ENCODE results near the gene MBNL3.
A peak's percentile ranks its signal among the peaks of the same experiment; 100 is the strongest.
"Not testable (repeated sequence)": the region's sequence is repeated elsewhere in the genome, so short reads cannot be mapped to it uniquely, and the experiment has no call there.

MBNL3 gene

DNA sequence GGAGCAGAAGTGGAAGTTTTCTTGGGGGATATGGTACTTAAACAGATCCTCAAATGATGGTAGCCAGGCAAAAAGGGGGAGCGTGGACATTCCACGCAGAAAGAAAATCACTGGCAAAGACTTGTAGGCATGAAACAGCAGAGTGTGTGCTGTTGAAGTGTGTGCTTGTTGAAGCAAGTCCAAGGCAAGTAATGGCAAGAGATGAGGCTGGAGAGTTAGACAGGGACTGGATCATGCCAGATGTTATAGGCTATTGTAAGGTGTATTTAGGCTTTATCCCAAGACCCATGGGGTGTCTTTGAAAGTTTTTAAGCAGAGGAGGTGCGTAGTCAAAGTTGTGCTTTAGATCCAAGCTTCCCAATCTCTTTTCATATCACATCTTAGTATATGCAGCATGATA lies 124.5 kb downstream of the MBNL3 start:
- no peaks in the 10 kb centered on the region for H3K36me3 Mint-ChIP-seq (ENCODE audit: low read depth)
- no peak overlapping the region for H3K4me3 Mint-ChIP-seq
- H3K4me1 Mint-ChIP-seq (ENCODE audit: low read depth) = peaks cover 2% of the 10 kb centered on the region
- H3K27me3 Mint-ChIP-seq (ENCODE audit: low read depth) = no peaks in the 10 kb centered on the region
- DNase-seq (ENCODE audit: low spot score) = no peak
- no peak overlapping the region for H3K27ac Mint-ChIP-seq
- no peaks in the 10 kb centered on the region for H3K9me3 Mint-ChIP-seq

- H3K9me3 Mint-ChIP-seq = no peaks in the 10 kb centered on the region
- H3K36me3 Mint-ChIP-seq (ENCODE audit: low read depth) = no peaks in the 10 kb centered on the region
- DNase-seq (ENCODE audit: low spot score) = no peak
- no peak overlapping the region for H3K27ac Mint-ChIP-seq
- H3K4me3 Mint-ChIP-seq = no peak overlapping the region
- H3K27me3 Mint-ChIP-seq (ENCODE audit: low read depth) = peaks cover 3% of the 10 kb centered on the region
- no peaks in the 10 kb centered on the region for H3K4me1 Mint-ChIP-seq (ENCODE audit: low read depth)
These were observed 135.4 kb downstream of the MBNL3 start for GRCh38 chrX:132353430-132353829.

- Mint-ChIP-seq H3K9me3 (no peaks in the 10 kb centered on the region), H3K36me3 (ENCODE audit: low read depth) (no peaks in the 10 kb centered on the region), H3K4me3 (no peak overlapping the region), H3K27ac (no peak overlapping the region), H3K4me1 (ENCODE audit: low read depth) (peaks cover 5% of the 10 kb centered on the region), H3K27me3 (ENCODE audit: low read depth) (no peaks in the 10 kb centered on the region)
- DNase-seq (ENCODE audit: low spot score) = no peak
These were observed 152.7 kb downstream of the MBNL3 start for GRCh38 chrX:132336172-132336571.

GRCh38 chrX:132333351-132333750 lies 155.5 kb downstream of the MBNL3 start:
- Mint-ChIP-seq H3K36me3 (ENCODE audit: low read depth) (no peaks in the 10 kb centered on the region), H3K4me3 (peak overlapping the region; percentile 13), H3K9me3 (no peaks in the 10 kb centered on the region), H3K4me1 (ENCODE audit: low read depth) (peaks cover 5% of the 10 kb centered on the region), H3K27ac (no peak overlapping the region), H3K27me3 (ENCODE audit: low read depth) (no peaks in the 10 kb centered on the region)
- DNase-seq (ENCODE audit: low spot score) = no peak

- Mint-ChIP-seq H3K27me3 (ENCODE audit: low read depth) (no peaks in the 10 kb centered on the region), H3K27ac (no peak overlapping the region), H3K9me3 (no peaks in the 10 kb centered on the region), H3K4me1 (ENCODE audit: low read depth) (peaks cover 5% of the 10 kb centered on the region), H3K36me3 (ENCODE audit: low read depth) (no peaks in the 10 kb centered on the region), H3K4me3 (no peak overlapping the region)
- DNase-seq (ENCODE audit: low spot score) = no peak
These were observed 157.3 kb downstream of the MBNL3 start for GRCh38 chrX:132331532-132331931.

DNA sequence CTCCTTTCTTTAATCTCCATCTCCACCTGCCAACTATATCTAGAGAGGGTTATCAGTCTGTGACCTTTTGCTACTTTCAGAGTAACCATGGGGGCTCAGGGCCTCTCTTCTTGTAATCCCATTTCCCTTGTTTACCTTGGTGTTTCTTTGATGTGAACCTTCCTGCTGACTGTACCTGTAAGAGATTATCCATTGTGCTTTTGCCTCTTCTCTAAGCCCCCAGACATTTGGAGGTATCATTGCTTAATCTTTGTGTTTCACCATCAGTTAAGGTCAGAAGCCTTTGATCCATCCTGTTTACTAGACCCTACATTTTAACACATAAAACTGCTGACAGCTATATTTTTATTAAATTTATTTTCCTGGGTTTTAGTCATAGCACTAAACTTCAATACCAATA lies 157.8 kb downstream of the MBNL3 start:
- Mint-ChIP-seq H3K4me3 (no peak overlapping the region), H3K27ac (no peak overlapping the region), H3K36me3 (ENCODE audit: low read depth) (no peaks in the 10 kb centered on the region), H3K9me3 (no peaks in the 10 kb centered on the region), H3K27me3 (ENCODE audit: low read depth) (no peaks in the 10 kb centered on the region), H3K4me1 (ENCODE audit: low read depth) (peaks cover 5% of the 10 kb centered on the region)
- DNase-seq (ENCODE audit: low spot score) = no peak

GRCh38 chrX:132330156-132330729 lies 158.6 kb downstream of the MBNL3 start:
- no peaks in the 10 kb centered on the region for H3K27me3 Mint-ChIP-seq (ENCODE audit: low read depth)
- DNase-seq (ENCODE audit: low spot score) = no peak
- peaks cover 5% of the 10 kb centered on the region for H3K4me1 Mint-ChIP-seq (ENCODE audit: low read depth)

GRCh38 chrX:132326960-132327359 lies 161.9 kb downstream of the MBNL3 start:
- not testable (repeated sequence) for H3K27ac Mint-ChIP-seq; H3K4me3 Mint-ChIP-seq; H3K27me3 Mint-ChIP-seq (ENCODE audit: low read depth); H3K36me3 Mint-ChIP-seq (ENCODE audit: low read depth); H3K4me1 Mint-ChIP-seq (ENCODE audit: low read depth); DNase-seq (ENCODE audit: low spot score); H3K9me3 Mint-ChIP-seq

More at GRCh38 chrX:132330156-132330729, 158.6 kb downstream of the MBNL3 start:
- Mint-ChIP-seq H3K36me3 (ENCODE audit: low read depth) (no peaks in the 10 kb centered on the region), H3K9me3 (no peaks in the 10 kb centered on the region), H3K4me3 (no peak overlapping the region), H3K27ac (no peak overlapping the region)
